Smooth muscle cell (in vitro differentiated cells): Measurements from ENCODE around the gene HEG1. TPM values are rescaled to one million over a fixed set of nuclear protein-coding genes. Genes with fewer than 3 reads are reported as not detected.

ENCODE experiments used
- DNase-seq: peaks from one replicate; lab custom pipeline; 2025; ENCODE audit not compliant: unreplicated experiment; lab: John Stamatoyannopoulos, UW
- H2AFZ ChIP-seq: fragments of 200-600 bp; sonication (generic); 2 replicates; pipeline ENCODE4 v1.6.0; 2016; ENCODE audit warnings: antibody characterized with exemption, low read depth, mild to moderate bottlenecking
- H3F3A ChIP-seq: fragments of 200-600 bp; sonication (generic); 2 replicates; pipeline ENCODE4 v1.6.0; 2017; ENCODE audit warnings: antibody characterized with exemption, low read depth
- H3K27ac ChIP-seq: fragments of 200-600 bp; sonication (generic); 2 replicates; pipeline ENCODE4 v1.5.1; 2016; ENCODE audit warnings: low read depth, mild to moderate bottlenecking
- H3K27me3 ChIP-seq: fragments of 200-600 bp; sonication (generic); 2 replicates; pipeline ENCODE4 v1.6.1; 2016; ENCODE audit warnings: low read depth, mild to moderate bottlenecking
- H3K36me3 ChIP-seq: fragments of 200-600 bp; sonication (generic); 2 replicates; pipeline ENCODE4 v1.5.1; 2016; ENCODE audit warnings: low read depth
- H3K4me1 ChIP-seq: fragments of 200-600 bp; sonication (generic); 2 replicates; pipeline ENCODE4 v1.5.1; 2016; ENCODE audit warnings: low read depth
- H3K4me2 ChIP-seq: fragments of 200-600 bp; sonication (generic); 2 replicates; pipeline ENCODE4 v1.6.0; 2016; ENCODE audit warnings: mild to moderate bottlenecking
- H3K4me3 ChIP-seq: fragments of 200-600 bp; sonication (generic); 2 replicates; pipeline ENCODE4 v1.5.1; 2016; ENCODE audit warnings: mild to moderate bottlenecking
- H3K79me2 ChIP-seq: fragments of 200-600 bp; sonication (generic); 2 replicates; pipeline ENCODE4 v1.6.0; 2016; ENCODE audit warnings: low read depth, mild to moderate bottlenecking
- H3K9ac ChIP-seq: fragments of 200-600 bp; sonication (generic); 2 replicates; pipeline ENCODE4 v1.6.0; 2016; ENCODE audit warnings: low read depth
- H3K9me3 ChIP-seq: fragments of 200-600 bp; sonication (generic); replicated peaks from 2 replicates; pipeline ENCODE4 v1.5.1; 2016; ENCODE audit warnings: low read depth
- H4K20me1 ChIP-seq: fragments of 200-600 bp; sonication (generic); 2 replicates; pipeline ENCODE4 v1.6.0; 2016; ENCODE audit warnings: low read depth
- CTCF ChIP-seq: fragments of 200-600 bp; sonication (generic); IDR thresholded peaks from 2 replicates; pipeline ENCODE4 v1.5.1; 2017; ENCODE audit warnings: borderline replicate concordance, mild to moderate bottlenecking, antibody characterized with exemption; ENCODE audit not compliant: insufficient read depth, poor library complexity, severe bottlenecking
- WGBS: methylation state at CpG from one replicate; pipeline ENCODE4 v1.1.7; 2016; ENCODE audit warnings: low lambda C conversion rate; 5-methylcytosine and 5-hydroxymethylcytosine counted together
- polyA plus RNA-seq: library from polyadenylated mRNA; unstranded; fragments of >200 nt; fragmentation: Nextera tagmentation; extraction: Ambion mirVana; gene quantifications from 2 replicates; pipeline ENCODE4 v1.2.1, GENCODE V29; 2016
- total RNA-seq: library from RNA; depleted of rRNA; stranded (reverse); fragments of >200 nt; gene quantifications from 2 replicates; pipeline ENCODE4 v1.2.3, GENCODE V29; 2014

HEG1 gene
- total and polyA plus RNA-seq, 2 experiments from 2014 or later: 28.0 to 50.3 TPM

DNA sequence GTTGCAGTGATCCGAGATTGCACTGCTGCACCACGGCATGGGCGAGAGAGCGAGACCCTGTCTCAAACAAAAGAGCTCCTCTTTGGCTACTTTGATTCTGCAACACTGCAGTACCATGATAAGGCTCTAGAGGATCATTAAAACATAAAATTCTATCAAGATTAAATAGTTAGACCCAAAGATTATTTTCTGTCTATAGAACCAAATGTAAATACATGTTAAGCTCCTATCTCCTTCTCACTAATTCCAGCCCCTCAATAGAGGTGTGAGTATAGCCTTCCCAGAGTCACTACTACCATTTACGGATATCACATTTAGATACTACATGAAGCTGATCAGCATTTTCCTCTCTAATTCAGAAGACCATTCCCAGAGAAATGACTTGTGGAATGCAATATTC lies 116.9 kb downstream of the HEG1 start:
- H3K4me1 ChIP-seq: no peaks in the 10 kb centered on the region
- no peak overlapping the region for H3K27ac ChIP-seq
- no peaks in the 10 kb centered on the region for H3K9me3 ChIP-seq
- H3K79me2 ChIP-seq: no peaks in the 10 kb centered on the region
- H3K4me2 ChIP-seq: no peak overlapping the region
- 98% methylated on average over 5 of the region's 5 CpGs for WGBS
- no peak for DNase-seq
- H4K20me1 ChIP-seq: no peaks in the 10 kb centered on the region
- no peaks in the 10 kb centered on the region for H3F3A ChIP-seq
- no peak overlapping the region for H3K9ac ChIP-seq
- no peak for TF ChIP-seq CTCF
- no peak overlapping the region for H2AFZ ChIP-seq
- no peaks in the 10 kb centered on the region for H3K36me3 ChIP-seq
- H3K27me3 ChIP-seq: no peaks in the 10 kb centered on the region
- H3K4me3 ChIP-seq: no peak overlapping the region

DNA sequence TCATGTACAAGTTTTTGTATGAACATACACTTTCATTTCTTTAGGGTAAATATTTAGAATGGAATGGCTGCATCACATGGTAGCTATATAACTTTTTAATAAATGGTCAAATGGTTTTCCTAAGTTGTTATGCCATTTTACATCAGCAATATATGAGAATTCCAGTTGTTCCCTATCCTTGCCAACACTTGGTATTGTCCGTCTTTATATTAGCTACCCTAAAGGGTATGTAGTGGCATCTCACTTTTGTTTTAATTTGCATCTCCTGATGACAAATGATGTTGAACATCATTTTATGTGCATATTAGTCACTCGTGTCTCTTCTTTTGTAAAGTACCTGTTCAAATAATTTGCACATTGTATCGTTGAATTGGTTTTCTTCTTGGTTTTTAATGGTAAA lies 118.7 kb downstream of the HEG1 start:
- H3K27ac ChIP-seq: no peak overlapping the region
- 93% methylated on average over 3 of the region's 3 CpGs for WGBS
- no peaks in the 10 kb centered on the region for H3K36me3 ChIP-seq
- no peak overlapping the region for H3K4me3 ChIP-seq
- no peaks in the 10 kb centered on the region for H3F3A ChIP-seq
- H3K27me3 ChIP-seq: no peaks in the 10 kb centered on the region
- no peaks in the 10 kb centered on the region for H3K4me1 ChIP-seq
- H3K4me2 ChIP-seq: no peak overlapping the region
- H3K9me3 ChIP-seq: no peaks in the 10 kb centered on the region
- no peak overlapping the region for H3K9ac ChIP-seq
- no peak for DNase-seq
- H3K79me2 ChIP-seq: no peaks in the 10 kb centered on the region
- no peak overlapping the region for H2AFZ ChIP-seq
- no peaks in the 10 kb centered on the region for H4K20me1 ChIP-seq
- TF ChIP-seq CTCF: no peak

DNA sequence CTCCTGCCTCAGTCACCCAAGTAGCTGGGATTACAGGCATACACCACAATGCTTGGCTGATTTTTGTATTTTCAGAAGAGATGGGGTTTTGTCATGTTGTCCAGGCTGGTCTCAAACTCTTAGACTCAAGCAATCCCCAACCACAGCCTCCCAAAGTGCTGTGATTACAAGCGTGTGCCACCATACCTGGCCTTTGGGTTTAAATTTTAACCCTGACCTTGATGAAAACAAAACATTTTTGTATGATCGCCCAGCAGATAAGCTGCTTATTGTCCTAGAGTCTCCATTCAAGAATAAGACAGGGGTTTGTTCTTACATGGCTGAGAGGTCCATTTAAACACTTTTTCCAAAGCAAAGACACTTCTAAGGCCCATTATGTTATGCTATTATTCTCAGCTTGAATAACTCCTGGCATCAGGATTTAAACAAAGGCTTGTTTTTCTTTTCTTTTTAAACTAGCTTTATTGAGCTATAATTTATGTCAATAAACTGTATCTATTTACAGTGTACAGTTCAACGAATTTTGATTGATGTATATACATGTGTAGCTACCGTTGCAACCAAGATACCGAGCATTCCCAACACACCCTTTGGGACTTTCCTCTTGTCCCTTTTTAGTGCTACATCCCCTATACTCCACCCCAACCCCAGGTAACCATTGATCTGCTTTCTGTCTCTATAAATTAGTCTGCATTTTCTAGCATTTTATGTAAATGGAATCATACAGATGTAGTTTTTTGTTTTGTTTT lies 119.8 kb downstream of the HEG1 start:
- no peaks in the 10 kb centered on the region for H3K9me3 ChIP-seq
- WGBS: 92% methylated on average over 5 of the region's 5 CpGs
- no peak overlapping the region for H3K9ac ChIP-seq

More for the DNA sequence above, 119.8 kb downstream of the HEG1 start:
- DNase-seq: no peak
- no peak for TF ChIP-seq CTCF
- Histone ChIP-seq H4K20me1 (no peaks in the 10 kb centered on the region), H3K4me2 (no peak overlapping the region), H3K4me1 (no peaks in the 10 kb centered on the region), H3K27ac (no peak overlapping the region), H3K36me3 (no peaks in the 10 kb centered on the region), H3F3A (no peaks in the 10 kb centered on the region), H3K27me3 (no peaks in the 10 kb centered on the region), H2AFZ (no peak overlapping the region), H3K4me3 (no peak overlapping the region), H3K79me2 (no peaks in the 10 kb centered on the region)
